GM18526 (cell line): Measurements from ENCODE around the gene ELP2.

Experiments used
- POLR2A ChIP-seq: IDR thresholded peaks from 3 replicates; pipeline ENCODE4 v1.6.1; 2011; ENCODE audit not compliant: insufficient read length; ENCODE audit errors: extremely low read depth

ELP2 gene

GRCh38 chr18:36177913-36178312 lies 48.2 kb downstream of the ELP2 start:
- no peak for TF ChIP-seq POLR2A

GRCh38 chr18:36179562-36180355 lies 50.1 kb downstream of the ELP2 start:
- no peak for TF ChIP-seq POLR2A

GRCh38 chr18:36181441-36181840 lies 51.7 kb downstream of the ELP2 start:
- no peak for TF ChIP-seq POLR2A

GRCh38 chr18:36181898-36182506 lies 52.3 kb downstream of the ELP2 start:
- no peak for TF ChIP-seq POLR2A

- no peak for TF ChIP-seq POLR2A
Observed at GRCh38 chr18:36183033-36183432, 53.3 kb downstream of the ELP2 start.

GRCh38 chr18:36183987-36184386 lies 54.3 kb downstream of the ELP2 start:
- TF ChIP-seq POLR2A: no peak

GRCh38 chr18:36185157-36185556 lies 55.5 kb downstream of the ELP2 start:
- TF ChIP-seq POLR2A: no peak

- no peak for TF ChIP-seq POLR2A
Observed at GRCh38 chr18:36185901-36186460, 56.3 kb downstream of the ELP2 start.

GRCh38 chr18:36186461-36187192 lies 56.9 kb downstream of the ELP2 start:
- TF ChIP-seq POLR2A: no peak

GRCh38 chr18:36187193-36187825 lies 57.6 kb downstream of the ELP2 start, which contains the start of gene MOCOS:
Gene MOCOS, plus strand, starts transcription at chr18:36187497. Its CDS starts 43 bp downstream, at chr18:36187540.
- no peak for TF ChIP-seq POLR2A

- TF ChIP-seq POLR2A: no peak
Observed at GRCh38 chr18:36187826-36188721, 58.4 kb downstream of the ELP2 start.

GRCh38 chr18:36188916-36189315 lies 59.2 kb downstream of the ELP2 start:
- TF ChIP-seq POLR2A: no peak

- TF ChIP-seq POLR2A: no peak
Observed at GRCh38 chr18:36189486-36189885, 59.8 kb downstream of the ELP2 start.

GRCh38 chr18:36191286-36191685 lies 61.6 kb downstream of the ELP2 start:
- TF ChIP-seq POLR2A: no peak
